SK-N-SH treated with all-trans-retinoic acid at 6 μM for 48 hours (cell line): ENCODE results near the gene SAMD4B.

Source experiments
- ATAC-seq: fragments of 200-7000 bp; cut with Tn5 transposase; 3 replicates; pipeline ENCODE4 v1.9.1; 2020; ENCODE audit warnings: mild to moderate bottlenecking, moderate library complexity
- BACH2 ChIP-seq: fragments of 250-450 bp; sonication (Bioruptor Pico); IDR thresholded peaks from 2 replicates; pipeline ENCODE4 v1.9.0; 2021; ENCODE audit warnings: mild to moderate bottlenecking, borderline replicate concordance
- CSDC2 ChIP-seq: fragments of 250-450 bp; sonication (Bioruptor Pico); IDR thresholded peaks from 2 replicates; pipeline ENCODE4 v1.5.0; 2020; ENCODE audit warnings: mild to moderate bottlenecking, moderate library complexity
- ESRRG ChIP-seq: fragments of 250-450 bp; sonication (Bioruptor Pico); IDR thresholded peaks from 2 replicates; pipeline ENCODE4 v1.6.1; 2021; ENCODE audit warnings: mild to moderate bottlenecking
- GLIS3 ChIP-seq: fragments of 250-450 bp; sonication (Bioruptor Pico); IDR thresholded peaks from 2 replicates; pipeline ENCODE4 v1.5.0; 2020; ENCODE audit warnings: mild to moderate bottlenecking, moderate library complexity
- POU6F1 ChIP-seq: fragments of 250-450 bp; sonication (Bioruptor Pico); IDR thresholded peaks from 2 replicates; pipeline ENCODE4 v1.8.0; 2021; ENCODE audit warnings: low read depth, mild to moderate bottlenecking, moderate library complexity, borderline replicate concordance
- RARB ChIP-seq: fragments of 250-450 bp; sonication (Bioruptor Pico); IDR thresholded peaks from 2 replicates; pipeline ENCODE4 v1.8.0; 2021; ENCODE audit warnings: mild to moderate bottlenecking, moderate library complexity
- SNAI2 ChIP-seq: fragments of 250-450 bp; sonication (Bioruptor Pico); IDR thresholded peaks from 2 replicates; pipeline ENCODE4 v1.5.0; 2020; ENCODE audit warnings: mild to moderate bottlenecking, moderate library complexity
- TCF4 ChIP-seq: fragments of 250-450 bp; sonication (Bioruptor Pico); IDR thresholded peaks from 2 replicates; pipeline ENCODE4 v1.8.0; 2021; ENCODE audit warnings: mild to moderate bottlenecking, moderate library complexity, borderline replicate concordance
- ZC3H10 ChIP-seq: fragments of 250-450 bp; sonication (Bioruptor Pico); IDR thresholded peaks from 2 replicates; pipeline ENCODE4 v1.5.1; 2021; ENCODE audit warnings: mild to moderate bottlenecking, moderate library complexity
- ZFP3 ChIP-seq: fragments of 250-450 bp; sonication (Bioruptor Pico); IDR thresholded peaks from 2 replicates; pipeline ENCODE4 v1.5.0; 2020; ENCODE audit warnings: mild to moderate bottlenecking, moderate library complexity
- ZFP30 ChIP-seq: fragments of 450-650 bp; formaldehyde crosslinking; IDR thresholded peaks from 2 replicates; pipeline ENCODE4 v1.5.0; 2022; ENCODE audit warnings: mild to moderate bottlenecking, moderate library complexity
- ZNF8 ChIP-seq: fragments of 450-650 bp; formaldehyde crosslinking; IDR thresholded peaks from 2 replicates; pipeline ENCODE4 v1.5.0; 2020; ENCODE audit warnings: mild to moderate bottlenecking, moderate library complexity
- TF ChIP-seq, protein P1 (sequence below): fragments of 250-450 bp; sonication (Bioruptor Pico); IDR thresholded peaks from 2 replicates; pipeline ENCODE4 v1.5.1; 2020; ENCODE audit warnings: low read depth, mild to moderate bottlenecking, moderate library complexity
- TF ChIP-seq, protein P2 (sequence below): fragments of 250-450 bp; sonication (Bioruptor Pico); IDR thresholded peaks from 2 replicates; pipeline ENCODE4 v1.5.1; 2021; ENCODE audit warnings: mild to moderate bottlenecking, moderate library complexity
- TF ChIP-seq, protein P3 (sequence below): fragments of 250-450 bp; sonication (Bioruptor Pico); IDR thresholded peaks from 2 replicates; pipeline ENCODE4 v1.8.0; 2020; ENCODE audit warnings: mild to moderate bottlenecking, moderate library complexity, borderline replicate concordance

SAMD4B gene

GRCh38 chr19:39379865-39380396, 37.7 kb downstream of the SAMD4B start:
- no peak for ATAC-seq
- TF ChIP-seq ZFP3 (no peak), ZC3H10 (CRISPR knock-in tag) (no peak), POU6F1 (CRISPR knock-in tag) (no peak), ESRRG (CRISPR knock-in tag) (no peak), SNAI2 (CRISPR knock-in tag) (no peak), CSDC2 (no peak), RARB (CRISPR knock-in tag) (no peak), BACH2 (CRISPR knock-in tag) (no peak), TCF4 (no peak)
- TF ChIP-seq, protein P1, sequence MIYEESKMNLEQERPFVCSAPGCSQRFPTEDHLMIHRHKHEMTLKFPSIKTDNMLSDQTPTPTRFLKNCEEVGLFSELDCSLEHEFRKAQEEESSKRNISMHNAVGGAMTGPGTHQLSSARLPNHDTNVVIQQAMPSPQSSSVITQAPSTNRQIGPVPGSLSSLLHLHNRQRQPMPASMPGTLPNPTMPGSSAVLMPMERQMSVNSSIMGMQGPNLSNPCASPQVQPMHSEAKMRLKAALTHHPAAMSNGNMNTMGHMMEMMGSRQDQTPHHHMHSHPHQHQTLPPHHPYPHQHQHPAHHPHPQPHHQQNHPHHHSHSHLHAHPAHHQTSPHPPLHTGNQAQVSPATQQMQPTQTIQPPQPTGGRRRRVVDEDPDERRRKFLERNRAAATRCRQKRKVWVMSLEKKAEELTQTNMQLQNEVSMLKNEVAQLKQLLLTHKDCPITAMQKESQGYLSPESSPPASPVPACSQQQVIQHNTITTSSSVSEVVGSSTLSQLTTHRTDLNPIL (CRISPR knock-in tag): no peak
- TF ChIP-seq, protein P2, sequence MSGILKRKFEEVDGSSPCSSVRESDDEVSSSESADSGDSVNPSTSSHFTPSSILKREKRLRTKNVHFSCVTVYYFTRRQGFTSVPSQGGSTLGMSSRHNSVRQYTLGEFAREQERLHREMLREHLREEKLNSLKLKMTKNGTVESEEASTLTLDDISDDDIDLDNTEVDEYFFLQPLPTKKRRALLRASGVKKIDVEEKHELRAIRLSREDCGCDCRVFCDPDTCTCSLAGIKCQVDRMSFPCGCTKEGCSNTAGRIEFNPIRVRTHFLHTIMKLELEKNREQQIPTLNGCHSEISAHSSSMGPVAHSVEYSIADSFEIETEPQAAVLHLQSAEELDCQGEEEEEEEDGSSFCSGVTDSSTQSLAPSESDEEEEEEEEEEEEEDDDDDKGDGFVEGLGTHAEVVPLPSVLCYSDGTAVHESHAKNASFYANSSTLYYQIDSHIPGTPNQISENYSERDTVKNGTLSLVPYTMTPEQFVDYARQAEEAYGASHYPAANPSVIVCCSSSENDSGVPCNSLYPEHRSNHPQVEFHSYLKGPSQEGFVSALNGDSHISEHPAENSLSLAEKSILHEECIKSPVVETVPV (CRISPR knock-in tag): no peak

DNA sequence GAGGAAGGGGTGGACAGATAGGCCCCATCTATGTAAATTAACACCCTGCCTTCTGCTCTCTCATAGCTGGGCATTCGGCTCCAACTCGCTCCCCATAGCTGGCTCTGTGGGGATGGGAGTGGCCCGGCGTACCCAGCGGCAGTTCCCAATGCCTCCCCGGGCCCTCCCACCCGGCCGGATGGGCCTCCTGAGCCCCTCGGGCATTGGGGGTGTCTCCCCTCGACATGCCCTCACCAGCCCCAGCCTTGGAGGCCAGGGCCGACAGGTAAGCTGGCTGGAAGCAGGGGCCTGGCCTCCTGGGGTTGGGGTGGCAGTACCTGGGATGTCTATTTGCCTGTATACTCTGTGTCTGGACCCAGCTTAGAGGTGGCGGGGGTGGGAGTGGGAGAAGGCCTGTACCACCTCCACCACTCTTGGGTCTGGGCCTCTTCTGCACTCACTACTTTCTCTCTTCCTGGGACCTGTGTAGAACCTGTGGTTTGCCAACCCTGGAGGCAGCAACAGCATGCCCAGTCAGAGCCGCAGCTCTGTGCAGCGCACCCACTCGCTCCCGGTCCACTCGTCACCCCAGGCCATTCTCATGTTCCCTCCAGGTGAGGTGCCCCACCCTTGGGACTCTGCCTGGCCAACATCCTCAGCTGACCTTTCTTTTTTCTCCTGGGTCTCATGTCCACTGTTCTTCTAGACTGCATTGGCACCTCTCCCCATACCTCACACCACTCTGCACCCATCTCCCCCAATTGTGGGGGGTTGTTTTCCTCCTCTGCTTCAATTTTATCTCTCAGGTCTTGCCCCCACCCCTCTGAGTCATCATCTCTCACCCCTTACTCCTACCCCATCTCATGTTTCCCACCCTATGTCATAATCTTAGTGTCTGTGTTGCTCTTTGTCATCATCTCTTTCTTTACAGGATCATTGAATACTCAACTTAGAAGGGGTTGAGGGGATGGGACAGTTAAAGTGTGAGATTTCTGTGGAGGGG, 38.6 kb downstream of the SAMD4B start:
- no peak for ATAC-seq
- TF ChIP-seq SNAI2 (CRISPR knock-in tag) (no peak), GLIS3 (CRISPR knock-in tag) (no peak), ZFP3 (no peak), ZNF8 (CRISPR knock-in tag) (no peak), TCF4 (no peak), POU6F1 (CRISPR knock-in tag) (no peak), RARB (CRISPR knock-in tag) (no peak), ZFP30 (no peak), CSDC2 (no peak)
- TF ChIP-seq, protein P2 (CRISPR knock-in tag): no peak
- TF ChIP-seq, protein P3, sequence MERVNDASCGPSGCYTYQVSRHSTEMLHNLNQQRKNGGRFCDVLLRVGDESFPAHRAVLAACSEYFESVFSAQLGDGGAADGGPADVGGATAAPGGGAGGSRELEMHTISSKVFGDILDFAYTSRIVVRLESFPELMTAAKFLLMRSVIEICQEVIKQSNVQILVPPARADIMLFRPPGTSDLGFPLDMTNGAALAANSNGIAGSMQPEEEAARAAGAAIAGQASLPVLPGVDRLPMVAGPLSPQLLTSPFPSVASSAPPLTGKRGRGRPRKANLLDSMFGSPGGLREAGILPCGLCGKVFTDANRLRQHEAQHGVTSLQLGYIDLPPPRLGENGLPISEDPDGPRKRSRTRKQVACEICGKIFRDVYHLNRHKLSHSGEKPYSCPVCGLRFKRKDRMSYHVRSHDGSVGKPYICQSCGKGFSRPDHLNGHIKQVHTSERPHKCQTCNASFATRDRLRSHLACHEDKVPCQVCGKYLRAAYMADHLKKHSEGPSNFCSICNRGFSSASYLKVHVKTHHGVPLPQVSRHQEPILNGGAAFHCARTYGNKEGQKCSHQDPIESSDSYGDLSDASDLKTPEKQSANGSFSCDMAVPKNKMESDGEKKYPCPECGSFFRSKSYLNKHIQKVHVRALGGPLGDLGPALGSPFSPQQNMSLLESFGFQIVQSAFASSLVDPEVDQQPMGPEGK (CRISPR knock-in tag): no peak
- TF ChIP-seq, protein P1 (CRISPR knock-in tag): no peak
